NCI-H748 (cell line): ENCODE data around the gene BEND5.
A peak's percentile ranks its signal among the peaks of the same experiment; 100 is the strongest.

Experiments
- DNase-seq: peaks from one replicate; lab custom pipeline; 2025; ENCODE audit not compliant: unreplicated experiment; lab: John Stamatoyannopoulos, UW

The BEND5 gene, protein sequence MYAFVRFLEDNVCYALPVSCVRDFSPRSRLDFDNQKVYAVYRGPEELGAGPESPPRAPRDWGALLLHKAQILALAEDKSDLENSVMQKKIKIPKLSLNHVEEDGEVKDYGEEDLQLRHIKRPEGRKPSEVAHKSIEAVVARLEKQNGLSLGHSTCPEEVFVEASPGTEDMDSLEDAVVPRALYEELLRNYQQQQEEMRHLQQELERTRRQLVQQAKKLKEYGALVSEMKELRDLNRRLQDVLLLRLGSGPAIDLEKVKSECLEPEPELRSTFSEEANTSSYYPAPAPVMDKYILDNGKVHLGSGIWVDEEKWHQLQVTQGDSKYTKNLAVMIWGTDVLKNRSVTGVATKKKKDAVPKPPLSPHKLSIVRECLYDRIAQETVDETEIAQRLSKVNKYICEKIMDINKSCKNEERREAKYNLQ

DNA sequence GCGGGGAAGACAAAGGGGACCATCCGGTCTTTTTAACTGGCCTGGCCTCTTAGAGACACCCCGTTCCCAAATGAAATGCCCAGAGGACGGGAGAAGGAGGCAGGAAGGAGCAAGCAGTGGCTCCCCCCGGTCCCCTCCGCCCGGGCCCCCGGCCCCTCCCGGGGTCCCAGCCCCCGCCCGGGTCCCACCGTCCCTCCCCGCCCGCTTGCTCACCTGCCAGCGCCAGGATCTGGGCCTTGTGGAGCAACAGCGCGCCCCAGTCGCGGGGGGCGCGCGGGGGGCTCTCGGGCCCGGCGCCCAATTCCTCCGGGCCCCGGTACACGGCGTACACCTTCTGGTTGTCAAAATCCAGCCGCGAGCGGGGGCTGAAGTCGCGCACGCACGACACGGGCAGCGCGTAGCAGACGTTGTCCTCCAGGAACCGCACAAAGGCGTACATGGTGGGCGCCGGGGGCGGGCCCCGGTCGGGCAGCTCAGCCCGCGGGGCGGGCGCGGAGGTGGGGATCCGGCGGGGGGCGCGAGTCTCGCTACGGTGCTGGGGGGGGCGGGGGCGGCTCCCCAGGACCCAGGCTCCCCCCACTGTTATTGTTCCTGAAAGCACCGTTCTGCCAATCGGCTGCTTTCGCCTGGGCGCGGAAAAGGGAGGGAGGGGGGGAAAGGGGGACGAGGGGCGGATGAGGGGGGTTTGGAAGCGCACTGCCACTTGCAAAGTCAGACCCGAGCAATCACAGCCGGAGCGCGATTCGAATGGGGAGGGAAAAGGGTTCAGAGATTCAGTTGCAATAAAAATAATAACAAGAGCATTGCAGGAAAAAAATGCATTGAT lies at the start of gene BEND5:
Gene BEND5 (minus strand): TSS at position 499 of the 826 bp plus-strand sequence. CDS start 60 bp downstream, at position 439.
- DNase-seq, result peak; percentile 93

DNA sequence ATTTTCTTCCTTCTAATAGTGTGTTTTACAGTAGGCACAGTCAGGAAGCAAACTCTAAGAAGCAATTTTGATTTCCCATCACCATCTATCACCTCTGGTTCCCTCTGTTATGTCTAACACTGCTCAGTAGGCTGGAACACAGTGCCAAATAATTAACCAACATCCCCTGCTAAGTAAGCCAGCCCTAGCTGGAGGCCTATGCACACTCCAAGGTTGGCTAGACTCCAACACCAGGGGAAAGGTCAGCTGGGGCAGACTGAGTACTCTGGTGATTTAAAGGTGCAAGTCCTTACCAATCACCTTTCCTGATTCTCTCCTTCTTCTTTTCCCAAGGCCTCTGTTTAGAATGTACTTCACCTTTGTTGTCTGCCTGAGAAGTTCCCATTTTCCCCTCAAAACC lies 46.5 kb upstream of the BEND5 start:
- peak; percentile 64 for DNase-seq

DNA sequence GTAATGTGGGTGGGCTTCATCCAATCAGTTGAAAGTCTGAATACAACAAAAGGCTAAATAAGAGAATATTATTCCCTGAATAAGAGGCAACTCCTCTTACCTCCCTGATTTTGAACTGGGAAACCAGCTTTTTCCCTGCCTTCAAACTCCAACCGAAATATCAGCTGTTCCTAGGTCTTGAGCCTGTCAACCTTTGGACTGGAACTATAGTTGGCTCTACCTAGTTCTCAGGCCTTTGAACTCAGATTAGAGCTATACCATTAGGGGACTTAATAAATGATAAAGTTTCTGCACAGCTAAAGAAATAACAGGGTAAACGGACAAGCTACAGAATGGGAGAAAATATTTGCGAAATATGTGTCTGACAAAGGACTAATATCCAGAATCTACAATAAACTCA lies 43.8 kb upstream of the BEND5 start:
- no peak for DNase-seq

DNA sequence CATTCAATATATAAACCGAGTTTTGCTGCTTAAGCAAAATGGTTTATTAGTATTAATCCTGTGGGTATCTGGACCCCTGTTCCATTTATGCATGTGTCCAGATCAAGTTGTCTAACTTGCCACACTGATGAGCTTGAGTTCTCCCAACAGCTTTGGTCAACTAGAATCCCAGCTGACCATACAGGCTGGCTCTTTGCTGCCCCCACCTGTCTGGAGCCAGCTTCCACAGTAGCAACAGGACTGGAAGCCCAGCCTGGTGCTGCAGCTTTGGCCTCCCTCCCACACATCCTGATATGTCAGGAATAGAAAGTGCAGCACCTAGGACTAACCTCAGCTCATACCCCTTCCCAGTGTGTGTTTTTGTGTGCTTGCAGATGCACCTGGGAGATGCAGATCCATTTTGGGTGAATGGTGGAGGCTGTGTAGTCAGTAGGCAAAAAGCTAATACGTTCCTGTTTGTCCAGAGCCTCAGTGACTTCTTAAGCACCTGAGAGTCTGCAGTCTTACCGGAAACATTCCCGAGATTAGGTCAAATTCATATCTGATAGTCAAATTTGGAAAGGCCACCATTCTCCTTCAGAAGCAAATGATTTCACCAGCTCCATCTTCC lies 40.9 kb upstream of the BEND5 start:
- DNase-seq, result peak; percentile 71

DNA sequence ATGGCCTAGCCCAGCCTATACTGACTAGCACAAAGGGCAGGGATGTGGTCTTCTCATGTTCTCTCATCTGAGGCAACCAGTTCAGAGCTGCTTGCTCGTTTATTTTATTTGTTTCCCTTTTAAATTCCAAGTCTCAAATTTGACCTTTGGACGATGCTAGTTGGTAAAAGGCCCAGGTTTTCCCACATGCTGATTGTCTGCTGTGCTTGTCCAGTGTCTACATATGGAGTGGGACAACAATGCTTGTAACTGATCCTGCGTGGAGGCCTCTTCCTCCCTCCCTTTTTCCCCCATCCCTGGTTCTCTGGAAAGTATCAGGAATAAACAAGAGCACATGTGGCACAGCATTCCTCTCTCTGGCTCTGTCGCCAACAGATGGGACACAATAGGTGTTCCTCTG lies 34.0 kb upstream of the BEND5 start:
- no peak for DNase-seq

DNA sequence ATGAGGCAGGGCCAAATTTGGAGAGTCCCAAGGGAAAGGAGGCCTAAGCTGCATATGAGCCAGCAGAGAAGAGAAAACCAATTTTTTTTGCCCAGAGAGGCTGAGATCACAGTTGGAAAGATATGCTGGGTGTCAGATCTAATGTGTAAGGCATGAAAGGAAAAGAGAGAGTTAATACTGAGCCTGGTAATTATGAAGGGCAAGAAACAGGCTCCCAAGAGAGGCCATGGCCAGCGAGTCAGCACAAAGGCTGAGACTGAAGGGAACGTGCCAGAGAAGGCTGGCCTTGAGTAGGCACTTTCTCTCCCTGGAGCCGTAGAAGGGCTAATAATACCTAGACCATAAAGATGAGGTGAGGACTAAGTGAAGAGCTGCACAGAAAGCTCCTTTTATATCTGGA lies 31.8 kb upstream of the BEND5 start:
- no peak for DNase-seq

DNA sequence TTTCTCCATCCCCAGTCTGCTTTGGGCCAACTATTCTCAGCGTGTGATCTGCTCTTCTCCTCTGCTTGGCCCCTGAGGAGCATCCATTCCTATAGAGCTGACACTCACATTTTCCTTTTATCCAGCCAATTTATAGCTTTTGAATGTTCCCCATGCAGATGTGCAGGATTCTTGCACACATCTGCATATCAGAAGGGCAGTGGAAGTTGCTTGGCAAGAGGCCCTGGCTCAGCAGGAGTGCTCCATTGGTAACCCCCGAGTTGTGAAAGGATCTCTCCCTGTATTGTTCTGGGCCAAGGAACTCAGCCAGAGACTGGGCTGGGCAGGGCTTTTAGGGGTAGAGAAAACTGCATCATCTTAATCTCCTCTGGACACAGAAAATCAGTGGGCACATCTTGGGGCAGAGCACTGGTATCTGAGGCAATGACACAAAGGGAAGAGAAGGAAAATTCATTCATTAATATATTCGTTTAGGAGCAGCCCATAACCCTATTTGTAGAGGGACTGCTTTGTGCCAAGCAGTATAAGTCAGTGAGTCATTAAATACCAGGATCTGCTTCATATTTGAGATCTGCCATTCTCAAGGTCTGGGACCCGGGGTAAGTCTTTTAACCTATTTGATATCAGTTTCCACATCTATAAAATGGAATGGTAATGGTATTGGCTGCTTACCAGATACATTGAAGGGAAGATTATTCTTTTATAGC lies 31.0 kb upstream of the BEND5 start:
- DNase-seq, result no peak

DNA sequence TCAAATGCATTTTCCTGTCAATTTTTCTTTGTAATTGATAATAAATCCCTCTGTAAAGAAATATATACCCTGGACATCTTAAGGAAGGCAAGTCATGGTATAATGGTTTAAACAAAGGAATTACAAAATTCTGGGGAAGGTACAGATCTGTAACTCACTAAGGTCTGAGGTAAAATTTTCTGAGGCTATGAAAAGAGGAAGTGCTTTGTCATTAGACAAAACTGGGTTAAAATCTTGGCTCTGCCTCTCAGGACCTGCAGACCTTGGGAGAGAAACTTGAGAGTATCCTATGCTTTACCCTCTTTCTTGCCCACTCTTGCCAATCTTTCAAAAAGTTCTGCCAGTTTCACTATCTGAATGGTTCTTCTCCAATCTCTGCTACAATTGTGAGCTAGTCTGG lies 26.8 kb upstream of the BEND5 start:
- DNase-seq, result no peak

DNA sequence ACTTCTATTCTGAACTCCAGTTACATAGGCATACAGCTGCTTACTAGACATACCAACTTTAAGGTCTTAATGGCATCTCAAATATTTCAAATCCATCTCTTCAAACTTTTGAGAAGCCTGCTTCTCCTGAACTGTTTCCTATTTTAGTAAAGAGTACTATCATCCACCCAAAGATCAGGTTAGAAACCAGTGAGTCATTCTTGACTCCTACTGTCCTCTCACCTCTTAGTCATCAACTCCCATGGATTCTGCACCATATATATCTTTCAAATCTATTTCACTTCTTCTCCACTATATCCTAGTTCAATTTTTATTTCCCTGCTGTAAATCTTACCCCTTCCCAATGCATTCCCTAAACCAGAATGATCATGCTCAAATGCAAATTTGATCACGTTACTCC lies 18.1 kb upstream of the BEND5 start:
- no peak for DNase-seq

DNA sequence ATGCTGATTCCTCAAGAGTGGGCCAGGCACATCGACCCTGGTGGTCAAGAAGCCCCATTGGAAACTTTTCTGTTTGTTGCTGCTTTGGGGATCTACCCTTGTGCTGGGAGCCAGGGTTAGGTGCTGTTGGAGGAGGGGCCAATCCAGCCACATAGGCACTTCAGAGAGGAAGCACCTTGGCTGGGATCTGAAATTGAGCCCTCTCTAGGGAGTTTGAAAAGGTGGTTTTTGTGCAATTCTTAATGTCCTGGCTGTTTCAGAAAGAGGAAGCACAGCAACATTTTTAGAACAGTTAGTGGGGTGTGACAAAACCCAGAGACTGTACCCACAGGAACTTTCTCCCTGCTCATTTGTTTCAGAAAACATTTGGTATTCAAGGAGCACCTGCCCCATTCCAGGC lies 17.2 kb upstream of the BEND5 start:
- DNase-seq, result no peak

DNA sequence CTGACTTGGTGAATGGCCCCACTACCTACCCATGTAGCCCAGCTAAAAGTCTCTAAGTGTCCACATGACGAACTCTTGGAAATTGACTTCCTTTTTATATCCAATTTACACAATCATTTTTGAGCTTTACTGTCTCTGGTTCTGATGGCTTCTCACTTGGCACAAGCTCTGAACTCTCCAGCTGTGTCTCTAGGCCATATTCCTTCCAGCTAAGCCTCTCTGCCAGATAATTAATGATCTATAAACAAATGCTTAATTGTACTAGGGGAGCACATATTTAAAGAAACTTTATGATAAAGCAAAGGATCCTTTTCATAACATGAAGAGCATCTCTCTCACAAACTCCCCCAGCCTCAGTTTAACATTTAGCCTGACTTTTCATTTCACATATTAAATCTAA lies 16.3 kb upstream of the BEND5 start:
- no peak for DNase-seq

DNA sequence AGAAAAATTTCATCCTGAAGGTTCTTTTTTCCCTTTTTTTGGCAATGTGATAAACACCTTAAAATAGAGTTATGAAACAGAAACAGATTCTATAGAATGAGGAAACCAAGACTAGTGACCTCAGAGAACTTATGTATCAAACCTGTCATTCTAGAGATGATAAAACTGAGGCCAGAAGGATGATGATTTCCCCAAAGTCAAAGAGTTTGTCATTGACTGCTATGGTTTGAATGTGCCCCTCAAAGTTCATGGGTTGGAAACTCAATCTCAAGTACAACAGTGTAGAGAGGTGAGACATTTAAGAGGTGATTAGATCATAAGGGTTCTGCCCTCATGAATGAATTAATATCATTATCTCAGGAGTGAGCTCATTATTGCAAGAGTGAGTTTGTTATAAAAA lies 13.7 kb upstream of the BEND5 start:
- DNase-seq, result no peak

DNA sequence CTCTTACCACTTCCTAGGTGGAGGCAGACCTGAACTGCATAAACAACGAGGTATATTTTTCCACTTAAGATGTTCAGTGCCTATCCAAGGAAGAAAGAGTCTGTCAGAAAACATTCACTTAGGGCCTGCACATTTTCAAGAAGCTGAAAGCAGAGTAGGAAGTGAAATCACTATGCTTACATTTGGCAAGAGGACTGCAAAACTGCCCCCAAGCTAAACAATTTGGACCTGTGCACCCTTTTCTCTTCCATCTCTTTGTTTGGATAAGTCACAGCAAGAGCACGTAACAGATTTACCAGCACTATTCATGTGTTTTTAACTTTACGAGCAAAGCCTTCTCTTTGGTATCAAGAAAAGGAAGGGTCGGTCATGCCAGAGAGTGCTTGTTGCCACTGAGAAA lies 13.2 kb upstream of the BEND5 start:
- DNase-seq, result no peak

DNA sequence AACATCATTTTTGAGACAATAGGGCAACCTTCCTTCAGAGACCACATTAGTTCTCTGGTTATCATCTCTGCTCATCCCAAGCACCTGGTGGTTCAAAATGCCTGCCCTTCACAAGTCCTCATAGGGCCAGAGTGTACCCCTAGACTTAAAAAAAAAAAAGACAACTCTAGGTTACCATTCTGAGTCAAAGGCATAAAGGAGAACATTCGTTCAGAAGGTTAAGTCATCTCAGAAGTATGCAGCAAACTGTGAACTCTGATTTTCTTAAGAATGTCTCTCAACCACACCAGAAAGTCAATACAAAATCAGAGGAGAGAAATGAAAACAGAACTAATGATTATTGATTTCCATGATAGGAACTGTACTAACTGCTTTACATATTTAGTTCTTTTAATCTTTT lies 9.2 kb upstream of the BEND5 start:
- DNase-seq, result no peak

DNA sequence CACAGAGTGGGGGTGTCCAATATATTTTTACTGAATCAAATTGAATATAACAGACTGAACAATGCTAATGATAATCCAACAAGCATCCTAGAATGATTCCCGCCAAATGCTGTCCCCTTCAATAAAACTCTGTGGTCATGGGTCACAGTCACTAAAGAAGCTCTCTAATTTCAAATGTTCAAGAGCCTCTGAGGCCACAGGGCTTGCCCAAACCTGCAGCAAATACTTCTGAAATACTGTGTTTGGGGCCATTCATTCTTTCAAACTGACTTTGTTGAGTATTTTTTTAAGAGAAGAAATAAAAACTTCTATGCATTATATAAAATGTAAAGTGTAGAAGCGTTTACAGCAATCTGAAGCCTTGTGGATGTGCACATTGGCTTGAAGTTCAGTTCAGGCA lies 7.6 kb upstream of the BEND5 start:
- DNase-seq, result no peak

DNA sequence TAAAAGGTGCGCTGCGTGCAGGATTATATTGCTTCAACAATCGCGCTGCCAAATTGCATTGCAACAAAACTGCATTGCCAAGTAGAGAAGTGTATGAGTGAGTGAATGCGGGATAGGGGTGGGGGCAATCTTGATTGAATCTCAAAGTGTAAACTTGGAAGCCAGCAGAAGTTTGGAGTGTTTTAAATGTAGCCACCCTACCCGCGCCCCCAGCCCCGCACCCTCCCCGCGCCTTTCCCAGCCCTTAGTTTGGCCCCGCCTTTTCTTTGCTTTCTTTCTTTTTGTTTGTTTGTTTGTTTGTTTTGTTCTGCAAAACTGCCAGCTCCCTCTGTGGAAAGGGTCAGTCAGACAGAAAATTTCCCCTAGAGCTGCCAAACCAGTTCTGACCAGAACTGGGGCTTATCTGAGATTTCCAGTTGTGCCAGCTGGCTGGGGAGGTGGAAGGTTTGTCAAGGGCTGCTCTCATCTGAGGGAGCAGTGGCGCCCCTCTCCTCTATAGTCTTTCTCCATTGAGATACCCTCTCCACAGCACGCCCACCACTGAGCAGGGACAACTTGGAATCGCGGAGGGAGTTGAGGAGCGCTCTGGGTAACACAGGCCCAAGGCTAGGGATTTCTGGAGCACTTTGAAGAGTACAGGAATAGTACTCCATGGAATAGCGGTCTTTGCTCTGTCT lies 666 bp upstream of the BEND5 start:
- peak; percentile 69 for DNase-seq

DNA sequence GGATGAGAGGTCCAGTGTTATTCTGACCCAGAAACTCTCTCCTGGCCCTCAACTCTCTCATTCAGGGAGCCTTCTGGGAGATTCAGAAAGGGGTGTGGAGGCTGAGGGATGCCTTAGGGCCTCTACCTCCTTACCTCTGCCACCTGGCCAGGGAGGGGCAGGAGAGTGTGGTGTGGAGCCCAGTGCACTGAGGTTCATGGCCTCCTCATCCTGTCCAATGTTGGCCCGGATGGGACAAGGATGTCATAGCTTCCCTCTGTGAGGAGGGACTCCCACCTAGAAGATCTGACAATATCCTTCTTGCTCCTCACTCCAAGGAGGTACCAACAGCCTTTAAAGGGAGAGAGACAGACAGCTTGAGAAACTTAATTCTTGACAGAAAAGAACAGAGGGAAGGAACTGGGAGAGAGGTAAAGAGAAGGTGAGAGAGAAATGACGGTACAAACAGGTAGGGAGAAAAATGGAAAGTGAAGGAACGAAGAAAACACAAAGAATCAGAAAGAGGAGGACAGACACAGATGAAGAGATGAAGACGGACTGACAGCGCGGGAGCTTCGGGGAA lies 779 bp downstream of the BEND5 start:
- peak; percentile 38 for DNase-seq

DNA sequence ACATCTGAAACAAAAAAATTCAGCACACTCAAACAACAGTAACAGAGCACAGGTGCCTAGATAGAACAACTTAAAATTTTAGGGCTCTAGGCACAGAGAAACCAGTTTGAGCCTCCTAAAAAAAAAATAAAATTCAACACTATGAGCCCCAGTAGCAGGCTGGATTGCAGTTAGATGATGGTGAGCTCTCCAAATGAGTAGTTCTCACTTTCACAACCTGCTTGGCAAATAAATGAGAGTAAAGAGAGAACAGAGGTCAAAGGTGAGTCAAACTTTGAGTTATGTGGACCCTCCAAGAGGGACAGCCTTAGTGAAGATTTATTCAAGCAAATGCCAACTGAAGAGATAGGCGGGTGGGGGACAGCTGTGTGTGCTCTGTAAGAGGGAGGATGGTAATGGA lies 3.6 kb downstream of the BEND5 start:
- DNase-seq, result no peak

DNA sequence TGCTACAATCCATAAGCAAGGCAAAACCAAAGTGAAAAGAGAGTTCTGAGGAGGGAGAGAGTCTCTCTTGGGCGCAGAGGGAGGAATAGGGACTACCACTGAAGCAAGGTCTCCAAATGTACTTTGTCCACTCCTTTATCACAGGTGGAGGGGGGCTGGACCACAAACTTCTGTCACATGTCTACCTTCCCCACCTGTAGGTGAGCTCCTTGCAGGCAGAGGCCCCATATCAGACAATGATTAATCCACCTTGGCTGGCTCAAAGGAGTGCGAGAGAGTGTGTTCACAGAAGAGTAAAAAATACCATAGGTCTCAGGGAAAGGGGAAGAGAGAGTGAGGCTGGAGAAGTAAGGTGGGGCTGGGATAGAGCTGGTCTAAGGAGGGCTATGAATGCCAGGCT lies 4.5 kb downstream of the BEND5 start:
- no peak for DNase-seq

DNA sequence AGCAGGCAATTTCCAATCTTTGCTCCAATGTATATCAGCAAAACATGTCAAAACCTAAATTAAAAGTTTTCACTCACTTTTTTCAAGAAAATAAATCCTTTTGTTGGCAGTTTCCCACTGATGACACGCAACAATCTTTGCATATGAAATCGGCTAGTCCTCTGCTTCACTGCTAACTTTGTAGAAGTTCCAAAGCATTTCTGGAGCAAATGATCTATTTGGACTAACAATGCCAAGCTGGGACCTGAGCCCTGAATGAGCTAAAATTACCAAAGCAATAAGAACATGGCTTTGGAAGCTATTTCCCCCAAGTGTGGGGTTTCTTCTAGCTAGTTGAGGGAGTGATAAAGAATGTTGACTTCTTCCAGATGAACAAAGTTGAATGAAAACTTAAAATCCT lies 5.1 kb downstream of the BEND5 start:
- DNase-seq, result no peak
